Effector memory CD8-positive, alpha-beta T cell (primary cell): ENCODE measurements around the gene LHX5.

Experiments
- ATAC-seq: fragments of 150-1000 bp; cut with Tn5 transposase; replicated peaks from 2 replicates; pipeline ENCODE4 v1.10.0; 2021; ENCODE audit warnings: mild to moderate bottlenecking, moderate library complexity
- DNase-seq, 3 experiments: peaks; one replicate each; pipeline ENCODE4 v3.0.0; 2021
- H3K27ac Mint-ChIP-seq, 2 donors: one replicate each; pipeline ENCODE4 v1.8.0; 2022; ENCODE audit warnings: mild to moderate bottlenecking in 2 of 2, mixed read lengths in 2 of 2, moderate library complexity in 2 of 2
- H3K27me3 Mint-ChIP-seq, 2 donors: one replicate each; pipeline ENCODE4 v1.8.0; 2022; ENCODE audit warnings: mixed read lengths in 2 of 2
- H3K36me3 Mint-ChIP-seq: one replicate; pipeline ENCODE4 v1.8.0; 2022; ENCODE audit warnings: mild to moderate bottlenecking, moderate library complexity, mixed read lengths; ENCODE audit not compliant: insufficient read depth
- H3K4me1 Mint-ChIP-seq, 2 donors: one replicate each; pipeline ENCODE4 v1.8.0; 2022; ENCODE audit warnings: low read depth in 2 of 2, mixed read lengths in 2 of 2
- H3K4me3 Mint-ChIP-seq, 2 donors: one replicate each; pipeline ENCODE4 v1.8.0; 2022; ENCODE audit warnings: mild to moderate bottlenecking in 2 of 2, mixed read lengths in 2 of 2, moderate library complexity in 2 of 2
- H3K9me3 Mint-ChIP-seq, 2 donors: one replicate each; pipeline ENCODE4 v1.8.0; 2022; ENCODE audit warnings: mixed read lengths in 2 of 2

The LHX5 gene

GRCh38 chr12:113466454-113467141 is 5.1 kb downstream of the LHX5 start:
- Mint-ChIP-seq H3K4me1 (peaks cover 12 to 19% of the 10 kb centered on the region in 2 donors), H3K27me3 (peaks cover 62 to 92% of the 10 kb centered on the region in 2 donors), H3K4me3 (peak overlapping the region; percentile 17 to 46), H3K27ac (no peak overlapping the region), H3K9me3 (no peaks in the 10 kb centered on the region), H3K36me3 (no peaks in the 10 kb centered on the region)
- ATAC-seq (no peak), DNase-seq (no peak)

- H3K4me1 Mint-ChIP-seq: peaks cover 11 to 19% of the 10 kb centered on the region in 2 donors
- ATAC-seq (no peak), DNase-seq (no peak)
- H3K36me3 Mint-ChIP-seq: no peaks in the 10 kb centered on the region
- peak overlapping the region in 1 of 2 donors; percentile 17 for H3K4me3 Mint-ChIP-seq
- no peak overlapping the region for H3K27ac Mint-ChIP-seq
- peaks cover 60 to 95% of the 10 kb centered on the region in 2 donors for H3K27me3 Mint-ChIP-seq
- H3K9me3 Mint-ChIP-seq: no peaks in the 10 kb centered on the region
Observed at GRCh38 chr12:113465808-113466453, 5.7 kb downstream of the LHX5 start.

- no peak for DNase-seq
- Mint-ChIP-seq H3K27ac (no peak overlapping the region), H3K4me1 (peaks cover 9 to 19% of the 10 kb centered on the region in 2 donors), H3K4me3 (peak overlapping the region; percentile 61 to 69), H3K36me3 (no peaks in the 10 kb centered on the region), H3K9me3 (no peaks in the 10 kb centered on the region), H3K27me3 (peaks cover 57 to 95% of the 10 kb centered on the region in 2 donors)
- ATAC-seq: no peak
Observed at GRCh38 chr12:113464852-113465719, 6.6 kb downstream of the LHX5 start.

GRCh38 chr12:113464452-113464775 is 7.3 kb downstream of the LHX5 start:
- Mint-ChIP-seq H3K9me3 (no peaks in the 10 kb centered on the region), H3K36me3 (no peaks in the 10 kb centered on the region), H3K27me3 (peaks cover 57 to 95% of the 10 kb centered on the region in 2 donors), H3K27ac (no peak overlapping the region), H3K4me3 (peak overlapping the region; percentile 61 to 69), H3K4me1 (peaks cover 9 to 19% of the 10 kb centered on the region in 2 donors)
- ATAC-seq (no peak), DNase-seq (no peak)

GRCh38 chr12:113463746-113464451 is 7.8 kb downstream of the LHX5 start:
- Mint-ChIP-seq H3K4me1 (peaks cover 9 to 19% of the 10 kb centered on the region in 2 donors), H3K4me3 (peak overlapping the region; percentile 61 to 69), H3K27ac (no peak overlapping the region), H3K36me3 (no peaks in the 10 kb centered on the region), H3K9me3 (no peaks in the 10 kb centered on the region), H3K27me3 (peaks cover 57 to 95% of the 10 kb centered on the region in 2 donors)
- no peak for DNase-seq
- ATAC-seq: no peak

DNA sequence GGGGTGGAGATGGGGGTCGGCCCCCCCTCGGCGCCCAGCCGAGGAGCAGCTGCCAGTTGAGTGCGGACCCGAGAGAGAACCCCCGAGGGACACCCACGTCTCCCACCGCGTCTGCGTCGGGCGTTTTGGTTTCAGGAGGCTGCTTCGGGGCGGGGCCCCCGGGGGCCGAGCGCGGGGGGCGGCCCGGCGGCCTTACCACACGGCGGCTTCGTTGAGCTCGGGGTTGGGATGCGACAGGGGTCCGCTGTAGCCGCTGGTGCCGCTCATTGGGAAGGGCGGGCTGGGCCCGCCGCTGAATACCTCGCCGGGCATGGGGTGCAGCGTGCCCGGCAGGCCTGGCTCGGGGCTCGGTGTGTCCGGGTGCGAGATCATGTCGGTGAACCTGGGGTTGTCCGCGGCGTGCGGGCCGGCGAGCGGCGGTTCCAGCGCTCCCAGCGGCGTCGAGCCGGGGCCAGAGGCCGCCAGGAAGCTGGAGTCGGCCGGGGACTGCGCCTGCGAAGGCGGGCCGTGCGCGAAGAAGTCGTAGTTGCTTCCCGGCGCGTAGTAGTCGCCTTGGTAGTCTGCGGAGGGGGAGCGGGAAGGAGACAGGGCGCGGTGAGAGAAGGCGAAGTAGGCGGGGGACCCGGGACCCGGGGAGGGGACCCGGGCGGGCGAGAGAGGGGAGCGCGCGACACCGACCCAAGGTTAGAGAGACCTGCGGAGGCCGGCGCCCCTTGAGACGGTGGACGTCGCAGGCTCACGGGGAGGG is 8.5 kb downstream of the LHX5 start:
- no peak for DNase-seq
- Mint-ChIP-seq H3K4me1 (peaks cover 9 to 19% of the 10 kb centered on the region in 2 donors), H3K9me3 (no peaks in the 10 kb centered on the region), H3K27ac (no peak overlapping the region), H3K36me3 (no peaks in the 10 kb centered on the region), H3K27me3 (peaks cover 53 to 95% of the 10 kb centered on the region in 2 donors), H3K4me3 (peak overlapping the region; percentile 82 to 84)
- ATAC-seq: no peak

- peak overlapping the region; percentile 82 to 84 for H3K4me3 Mint-ChIP-seq
- peaks cover 56 to 95% of the 10 kb centered on the region in 2 donors for H3K27me3 Mint-ChIP-seq
- no peaks in the 10 kb centered on the region for H3K36me3 Mint-ChIP-seq
- ATAC-seq (peak; percentile 70), DNase-seq (peak; percentile 50 to 65 (median 52))
- H3K9me3 Mint-ChIP-seq: no peaks in the 10 kb centered on the region
- H3K4me1 Mint-ChIP-seq: peaks cover 9 to 19% of the 10 kb centered on the region in 2 donors
- peak overlapping the region in 1 of 2 donors; percentile 30 for H3K27ac Mint-ChIP-seq
Observed at GRCh38 chr12:113462117-113462774, 9.4 kb downstream of the LHX5 start.

- Mint-ChIP-seq H3K27ac (no peak overlapping the region), H3K4me3 (no peak overlapping the region), H3K4me1 (peaks cover 9 to 16% of the 10 kb centered on the region in 2 donors), H3K27me3 (peaks cover 57 to 95% of the 10 kb centered on the region in 2 donors), H3K36me3 (no peaks in the 10 kb centered on the region), H3K9me3 (no peaks in the 10 kb centered on the region)
- DNase-seq: no peak
- ATAC-seq: no peak
Observed at GRCh38 chr12:113461666-113462065, 10.0 kb downstream of the LHX5 start.

- H3K9me3 Mint-ChIP-seq: no peaks in the 10 kb centered on the region
- ATAC-seq (no peak), DNase-seq (no peak)
- H3K4me3 Mint-ChIP-seq: no peak overlapping the region
- no peaks in the 10 kb centered on the region for H3K36me3 Mint-ChIP-seq
- H3K27ac Mint-ChIP-seq: no peak overlapping the region
- peaks cover 9 to 13% of the 10 kb centered on the region in 2 donors for H3K4me1 Mint-ChIP-seq
- H3K27me3 Mint-ChIP-seq: peaks cover 53 to 90% of the 10 kb centered on the region in 2 donors
Observed at GRCh38 chr12:113459981-113460380, 11.7 kb downstream of the LHX5 start.

GRCh38 chr12:113457710-113458109 is 14.0 kb downstream of the LHX5 start:
- peaks cover 36 to 68% of the 10 kb centered on the region in 2 donors for H3K27me3 Mint-ChIP-seq
- DNase-seq (no peak), ATAC-seq (no peak)
- H3K9me3 Mint-ChIP-seq: no peaks in the 10 kb centered on the region
- H3K4me3 Mint-ChIP-seq: no peak overlapping the region
- H3K4me1 Mint-ChIP-seq: peaks cover 0 to 5% of the 10 kb centered on the region in 2 donors
- H3K27ac Mint-ChIP-seq: no peak overlapping the region
- H3K36me3 Mint-ChIP-seq: no peaks in the 10 kb centered on the region

GRCh38 chr12:113457185-113457584 is 14.5 kb downstream of the LHX5 start:
- DNase-seq (no peak), ATAC-seq (no peak)
- no peak overlapping the region for H3K27ac Mint-ChIP-seq
- H3K4me3 Mint-ChIP-seq: no peak overlapping the region
- peaks cover 0 to under 1% of the 10 kb centered on the region in 2 donors for H3K4me1 Mint-ChIP-seq
- no peaks in the 10 kb centered on the region for H3K9me3 Mint-ChIP-seq
- no peaks in the 10 kb centered on the region for H3K36me3 Mint-ChIP-seq
- peaks cover 31 to 62% of the 10 kb centered on the region in 2 donors for H3K27me3 Mint-ChIP-seq

GRCh38 chr12:113456761-113457160 is 14.9 kb downstream of the LHX5 start:
- no peak overlapping the region for H3K4me3 Mint-ChIP-seq
- peaks cover 31 to 58% of the 10 kb centered on the region in 2 donors for H3K27me3 Mint-ChIP-seq
- no peaks in the 10 kb centered on the region for H3K36me3 Mint-ChIP-seq
- no peak for ATAC-seq
- H3K4me1 Mint-ChIP-seq: no peaks in the 10 kb centered on the region
- DNase-seq: no peak
- H3K9me3 Mint-ChIP-seq: no peaks in the 10 kb centered on the region
- H3K27ac Mint-ChIP-seq: no peak overlapping the region
